NOMO-1 treated with DMSO at 0.1 percent for 48 hours (cell line): Measurements from ENCODE around the gene KCNIP2.

Source experiments
- DNase-seq: peaks from one replicate; lab custom pipeline; 2025; ENCODE audit not compliant: unreplicated experiment; lab: John Stamatoyannopoulos, UW

Gene KCNIP2

DNA sequence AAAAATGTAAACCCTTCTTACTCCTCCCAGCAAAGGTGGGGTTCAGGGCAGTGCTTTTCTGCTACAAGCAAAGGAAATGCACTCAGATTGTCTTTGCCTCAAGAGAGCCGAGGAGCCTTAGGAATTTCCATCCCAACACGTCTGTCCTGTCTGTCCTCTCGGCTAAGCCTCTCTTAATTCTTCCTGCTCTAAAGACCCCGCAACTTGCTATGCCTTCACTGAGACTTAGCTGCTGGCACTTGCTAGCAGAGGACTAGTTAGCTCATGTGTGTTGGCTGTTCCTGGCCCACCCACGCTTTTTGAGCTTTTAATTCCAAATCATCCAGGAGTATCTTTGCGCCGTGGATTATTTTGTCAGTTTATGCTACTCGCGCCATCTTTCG, 59.9 kb downstream of the KCNIP2 start:
- no peak for DNase-seq

DNA sequence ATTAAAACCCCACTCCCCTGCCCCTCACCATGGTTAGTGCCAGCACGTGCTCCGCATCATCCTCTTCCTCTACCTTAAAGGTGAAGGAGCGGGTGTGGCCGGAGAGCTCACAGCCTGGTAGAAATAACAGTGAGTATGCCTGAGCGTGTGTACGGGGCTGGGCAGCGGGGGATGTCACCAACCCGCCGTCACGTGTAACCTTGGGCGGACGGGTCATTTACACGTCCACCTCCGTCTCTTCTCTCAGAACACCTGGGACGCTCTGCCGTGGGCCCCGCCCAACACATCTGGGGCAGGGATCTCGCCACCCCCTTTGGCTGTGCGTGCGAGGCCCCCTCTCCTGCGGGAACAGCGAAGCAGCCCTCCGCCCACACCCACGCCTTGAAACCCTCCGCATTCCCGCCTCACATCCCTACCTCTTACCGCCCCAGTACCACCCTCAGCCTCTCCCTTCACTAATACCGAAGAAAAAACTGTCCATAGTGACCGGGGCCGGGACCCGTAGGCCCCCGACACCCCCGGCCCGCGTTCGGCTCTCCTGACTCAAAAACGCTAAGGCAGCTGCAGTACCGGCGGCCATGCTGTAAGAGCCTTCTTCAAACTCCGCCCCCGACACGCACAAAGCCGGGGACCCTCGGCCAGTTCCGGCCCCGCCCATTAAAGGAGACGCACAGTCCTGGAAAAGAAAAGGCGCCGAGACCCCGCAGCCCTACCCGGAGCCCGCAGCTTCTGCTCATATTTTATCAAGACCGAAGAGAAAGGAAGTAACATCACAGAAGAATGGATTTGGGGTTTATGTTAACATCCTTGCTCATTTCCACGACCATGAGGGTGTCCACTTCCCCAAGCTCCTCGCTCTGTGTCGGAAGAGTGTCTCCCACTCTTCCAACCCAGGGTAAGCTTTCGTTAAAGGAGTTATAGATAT, 60.5 kb downstream of the KCNIP2 start, which contains the start of gene NPM3:
Gene NPM3 (minus strand): TSS at position 636 of the 925 bp plus-strand sequence. CDS start 56 bp downstream, at position 580.
- DNase-seq: peak; percentile 76

DNA sequence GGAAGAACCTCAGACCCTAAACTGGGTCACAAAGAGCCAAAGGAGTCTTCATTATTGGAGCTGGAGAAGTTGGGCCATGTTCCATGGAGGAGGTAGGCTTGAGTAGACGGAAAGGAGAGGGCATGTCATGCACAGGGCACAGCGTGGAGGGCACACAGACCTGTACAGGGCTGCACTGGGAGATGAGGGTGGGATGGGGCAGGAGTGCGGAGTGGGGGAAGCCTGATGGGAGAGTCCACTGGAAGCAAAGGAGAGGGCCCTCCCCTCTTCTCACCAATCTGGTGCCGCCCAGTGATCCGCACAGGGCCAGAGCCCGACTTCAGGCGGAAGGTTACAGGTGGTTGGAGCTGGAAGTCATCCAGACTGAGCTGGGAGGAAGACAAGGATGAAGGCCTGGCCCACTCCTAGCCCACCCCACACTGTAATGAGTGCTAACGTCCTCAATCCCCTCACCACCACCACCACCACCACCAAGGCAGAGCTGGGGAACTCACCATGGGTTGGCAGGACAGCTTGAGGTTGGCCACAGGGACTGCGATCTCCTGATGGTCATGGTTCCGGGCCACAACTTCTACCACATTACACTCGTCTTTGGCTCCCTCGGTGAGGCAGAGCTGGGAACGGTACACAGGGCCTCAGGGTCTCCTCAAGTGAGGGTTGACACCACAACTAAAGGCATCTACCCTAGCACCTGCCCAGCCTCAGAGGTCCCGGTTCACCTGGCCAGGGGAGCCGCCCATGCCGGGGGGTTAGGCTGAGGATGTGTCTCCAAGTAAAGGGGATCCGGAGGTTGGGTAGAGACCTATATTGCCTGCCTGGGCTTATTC, 61.4 kb downstream of the KCNIP2 start:
- no peak for DNase-seq

GRCh38 chr10:101781655-101781983, 62.0 kb downstream of the KCNIP2 start:
- DNase-seq: no peak

GRCh38 chr10:101780818-101781654, 62.6 kb downstream of the KCNIP2 start:
- DNase-seq: peak; percentile 26

DNA sequence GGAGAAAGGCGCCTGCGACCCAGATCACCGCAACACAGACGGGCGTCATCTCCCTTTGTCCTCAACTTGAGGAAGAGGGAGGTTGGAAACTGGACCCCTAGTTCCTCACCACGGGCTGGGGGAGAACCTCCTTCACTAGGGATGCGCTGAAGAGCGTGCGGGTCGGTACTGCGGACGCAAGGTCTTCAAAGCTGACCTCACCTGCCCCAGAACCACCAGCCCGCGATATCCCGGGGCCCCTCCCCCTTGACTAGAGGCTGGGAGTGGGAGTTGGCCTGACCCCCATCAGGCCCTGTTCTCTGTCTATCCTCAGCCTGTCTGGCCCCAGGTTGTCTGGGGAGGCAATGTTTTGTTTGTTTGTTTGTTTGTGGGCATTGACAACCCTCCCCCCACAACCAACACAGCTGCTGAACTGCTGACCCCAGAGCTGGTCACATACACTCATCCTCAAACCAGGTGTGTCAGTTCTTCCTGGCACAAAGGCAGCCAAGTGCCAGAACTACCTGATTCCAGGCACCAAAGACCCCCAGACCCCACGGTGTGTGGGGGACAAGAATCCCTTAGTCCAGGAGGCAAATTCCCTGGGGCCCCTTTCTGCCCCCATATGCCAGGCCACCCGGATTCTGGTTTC, 63.3 kb downstream of the KCNIP2 start:
- DNase-seq: no peak

GRCh38 chr10:101779544-101780186, 63.9 kb downstream of the KCNIP2 start:
- DNase-seq: peak; percentile 44

DNA sequence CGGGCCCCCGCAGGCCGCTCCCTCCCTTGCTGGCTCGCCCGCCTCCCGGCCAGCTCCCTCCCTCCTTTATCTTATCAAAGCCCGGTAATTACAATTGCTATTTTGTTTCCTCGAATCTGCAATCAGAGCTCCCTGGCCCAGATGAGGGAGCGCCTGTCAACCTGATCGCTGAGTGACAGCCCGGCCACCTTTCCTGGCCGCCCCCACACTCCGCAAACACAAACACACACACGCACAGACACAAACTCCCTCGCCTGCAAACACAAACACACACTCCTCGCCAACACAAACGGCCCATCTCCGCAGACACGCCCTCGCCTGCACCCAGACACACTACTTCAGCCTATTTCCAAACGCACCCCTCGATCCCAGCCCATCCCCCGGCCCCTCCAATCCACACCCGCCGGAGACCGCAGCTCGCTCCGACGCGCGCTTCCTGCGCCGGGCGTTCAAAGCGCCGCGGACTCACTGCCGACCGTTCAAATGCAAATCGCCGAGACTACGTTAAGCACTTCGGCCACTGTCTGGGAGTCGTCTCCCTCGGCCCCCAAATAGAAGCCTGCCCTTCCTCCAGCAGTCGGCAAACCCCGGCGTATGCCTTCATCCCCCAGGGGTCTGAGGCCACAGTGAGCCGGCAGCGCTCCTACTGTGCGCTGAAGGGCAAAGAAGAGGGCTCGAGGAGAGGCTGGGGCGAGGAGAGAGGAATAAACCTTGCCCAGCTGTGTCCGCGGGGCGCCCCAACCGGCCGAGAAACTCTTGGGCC, 64.6 kb downstream of the KCNIP2 start:
- DNase-seq: no peak

- DNase-seq: no peak
Observed at GRCh38 chr10:101778151-101778780, 65.3 kb downstream of the KCNIP2 start.

- DNase-seq: no peak
Observed at GRCh38 chr10:101777619-101778145, 65.9 kb downstream of the KCNIP2 start.

GRCh38 chr10:101776161-101776817, 67.3 kb downstream of the KCNIP2 start:
- DNase-seq: no peak
